Neural progenitor cell (in vitro differentiated cells): ENCODE results near the gene EMILIN3.

Source experiments
- EZH2 ChIP-seq: fragments of 200-600 bp; sonication (generic); IDR thresholded peaks from 2 replicates; pipeline ENCODE4 v1.6.1; 2017; ENCODE audit warnings: antibody characterized with exemption, mild to moderate bottlenecking, moderate library complexity
- EZH2phosphoT487 ChIP-seq: fragments of 200-600 bp; sonication (generic); IDR thresholded peaks from 2 replicates; pipeline ENCODE4 v1.6.1; 2017; ENCODE audit warnings: antibody characterized with exemption
- TF ChIP-seq, protein P1 (sequence below): fragments of 200-600 bp; sonication (generic); IDR thresholded peaks from 2 replicates; pipeline ENCODE4 v1.5.1; 2017; ENCODE audit warnings: antibody characterized with exemption, mild to moderate bottlenecking

DNA sequence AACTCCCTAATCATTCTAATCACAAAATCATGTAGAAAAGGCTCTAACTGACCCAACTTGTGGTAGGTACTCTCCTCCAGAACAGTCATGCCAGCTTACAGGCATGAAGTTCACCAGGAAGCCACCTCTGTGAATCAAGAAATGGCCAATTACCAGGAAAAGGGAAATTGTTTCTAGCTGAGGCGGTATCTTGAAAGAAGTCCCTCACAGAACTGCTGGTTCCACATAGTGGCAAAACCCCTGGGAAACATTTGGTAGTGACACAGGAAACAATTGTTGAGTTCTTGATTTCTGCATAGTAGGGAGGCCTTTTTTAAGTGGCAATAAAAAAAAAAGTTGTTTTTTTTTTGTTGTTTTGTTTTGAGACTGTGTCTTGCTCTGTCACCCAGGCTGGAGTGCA is 45.6 kb downstream of the EMILIN3 start:
- TF ChIP-seq, protein P1, sequence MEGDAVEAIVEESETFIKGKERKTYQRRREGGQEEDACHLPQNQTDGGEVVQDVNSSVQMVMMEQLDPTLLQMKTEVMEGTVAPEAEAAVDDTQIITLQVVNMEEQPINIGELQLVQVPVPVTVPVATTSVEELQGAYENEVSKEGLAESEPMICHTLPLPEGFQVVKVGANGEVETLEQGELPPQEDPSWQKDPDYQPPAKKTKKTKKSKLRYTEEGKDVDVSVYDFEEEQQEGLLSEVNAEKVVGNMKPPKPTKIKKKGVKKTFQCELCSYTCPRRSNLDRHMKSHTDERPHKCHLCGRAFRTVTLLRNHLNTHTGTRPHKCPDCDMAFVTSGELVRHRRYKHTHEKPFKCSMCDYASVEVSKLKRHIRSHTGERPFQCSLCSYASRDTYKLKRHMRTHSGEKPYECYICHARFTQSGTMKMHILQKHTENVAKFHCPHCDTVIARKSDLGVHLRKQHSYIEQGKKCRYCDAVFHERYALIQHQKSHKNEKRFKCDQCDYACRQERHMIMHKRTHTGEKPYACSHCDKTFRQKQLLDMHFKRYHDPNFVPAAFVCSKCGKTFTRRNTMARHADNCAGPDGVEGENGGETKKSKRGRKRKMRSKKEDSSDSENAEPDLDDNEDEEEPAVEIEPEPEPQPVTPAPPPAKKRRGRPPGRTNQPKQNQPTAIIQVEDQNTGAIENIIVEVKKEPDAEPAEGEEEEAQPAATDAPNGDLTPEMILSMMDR = no peak
- TF ChIP-seq EZH2 = no peak
- no peak for TF ChIP-seq EZH2phosphoT487
